NCI-H2227 treated with DMSO at 0.1 percent for 48 hours (cell line): ENCODE results near the gene GP1BB.

Source experiments
- DNase-seq: peaks from one replicate; lab custom pipeline; 2025; lab: John Stamatoyannopoulos, UW

Gene GP1BB

GRCh38 chr22:19756288-19757128 lies 33.2 kb downstream of the GP1BB start:
- no peak for DNase-seq

- DNase-seq, result no peak
Measured at GRCh38 chr22:19757140-19757984, 34.0 kb downstream of the GP1BB start.

- DNase-seq, result no peak
Measured at GRCh38 chr22:19757985-19758895, 34.9 kb downstream of the GP1BB start.

GRCh38 chr22:19758896-19759426 lies 35.6 kb downstream of the GP1BB start:
- no peak for DNase-seq

GRCh38 chr22:19759427-19760057 lies 36.2 kb downstream of the GP1BB start:
- no peak for DNase-seq

GRCh38 chr22:19760058-19760950 lies 37.0 kb downstream of the GP1BB start, which contains the start of gene TBX1:
TBX1 (plus strand) TSS chr22:19760778; CDS start chr22:19760844, 66 bp downstream.
- DNase-seq, result no peak

GRCh38 chr22:19760951-19761724 lies 37.8 kb downstream of the GP1BB start:
- DNase-seq, result no peak

- no peak for DNase-seq
Measured at GRCh38 chr22:19761725-19762567, 38.6 kb downstream of the GP1BB start.

- no peak for DNase-seq
Measured at GRCh38 chr22:19762568-19763457, 39.5 kb downstream of the GP1BB start.

GRCh38 chr22:19763458-19764298 lies 40.3 kb downstream of the GP1BB start:
- no peak for DNase-seq

- DNase-seq, result no peak
Measured at GRCh38 chr22:19764299-19764593, 40.9 kb downstream of the GP1BB start.

- no peak for DNase-seq
Measured at GRCh38 chr22:19764636-19765476, 41.5 kb downstream of the GP1BB start.

- no peak for DNase-seq
Measured at GRCh38 chr22:19765477-19766239, 42.3 kb downstream of the GP1BB start.

- DNase-seq, result no peak
Measured at GRCh38 chr22:19766240-19766510, 42.8 kb downstream of the GP1BB start.
